GM23248 (cell line): ENCODE results near the gene ARHGAP25.

ENCODE experiments used
- EZH2 ChIP-seq: fragments of 200-600 bp; sonication (generic); IDR thresholded peaks from 2 replicates; pipeline ENCODE4 v1.6.1; 2018; ENCODE audit warnings: antibody characterized with exemption, mild to moderate bottlenecking; ENCODE audit not compliant: insufficient read depth, poor library complexity, severe bottlenecking
- EZH2phosphoT487 ChIP-seq: fragments of 200-600 bp; sonication (generic); IDR thresholded peaks from 2 replicates; pipeline ENCODE4 v1.6.1; 2018; ENCODE audit warnings: antibody characterized with exemption, moderate library complexity, mild to moderate bottlenecking, low read depth; ENCODE audit not compliant: insufficient read depth

- no peak for TF ChIP-seq EZH2phosphoT487
- no peak for TF ChIP-seq EZH2
Observed at GRCh38 chr2:68853035-68853434, 118.4 kb downstream of the ARHGAP25 start.
